SU-DHL-6 (cell line): ENCODE results near the gene STAP1.

Experiments
- CTCF ChIP-seq: fragments of 200-600 bp; sonication (generic); IDR thresholded peaks from one replicate; pipeline ENCODE4 v1.5.1; 2017; ENCODE audit warnings: antibody characterized with exemption, mild to moderate bottlenecking, low read length, moderate library complexity; ENCODE audit not compliant: insufficient read depth, poor library complexity, severe bottlenecking
- EZH2phosphoT487 ChIP-seq: fragments of 200-600 bp; sonication (generic), shearing (Covaris generic); conservative IDR thresholded peaks from 2 replicates; pipeline ENCODE4 v1.6.1; 2018; ENCODE audit warnings: mild to moderate bottlenecking, antibody characterized with exemption, low read length, moderate library complexity, mixed read lengths

GRCh38 chr4:67632492-67632891 lies 74.0 kb downstream of the STAP1 start:
- TF ChIP-seq EZH2phosphoT487: no peak
- TF ChIP-seq CTCF: no peak
